ENCODE data around the gene PRKN. TPM values are rescaled to one million over a fixed set of nuclear protein-coding genes. Genes with fewer than 3 reads are reported as not detected.

Gene PRKN
- total RNA-seq, 1 experiment from 2014 or later = not detected

- no peak overlapping the region for H3K4me2 ChIP-seq
- H3K4me3 ChIP-seq = no peak overlapping the region
- no peaks in the 10 kb centered on the region for H3K36me3 ChIP-seq (ENCODE audit: low read depth)
- no peaks in the 10 kb centered on the region for H3K9me2 ChIP-seq (ENCODE audit: insufficient read depth)
- H4K20me1 ChIP-seq (ENCODE audit: insufficient read depth) = no peaks in the 10 kb centered on the region
- no peaks in the 10 kb centered on the region for H3K27me3 ChIP-seq (ENCODE audit: insufficient read depth, low read depth)
- no peak overlapping the region for H2AFZ ChIP-seq
- TF ChIP-seq EZH2 (IDR thresholded peaks at IDR 0.05; ENCODE audit: low read depth) (no peak), CTCF (conservative IDR thresholded peaks at IDR 0.05) (no peak)
- no TSS peak for BruUV-seq (replicated peaks)
- CTCF ChIA-PET = no interaction called here
- intact Hi-C loops (cut with micrococcal nuclease; ENCODE audit: unreplicated experiment) = no loop called here
- H3K79me2 ChIP-seq (ENCODE audit: low read depth) = no peaks in the 10 kb centered on the region
- no peaks in the 10 kb centered on the region for H3K4me1 ChIP-seq (replicated peaks; ENCODE audit: insufficient read depth)
- no peaks in the 10 kb centered on the region for H3F3A ChIP-seq (ENCODE audit: insufficient read depth, low read depth)
- POLR2A ChIA-PET (ENCODE audit: unreplicated experiment) = no interaction called here
- H3K9me3 ChIP-seq (ENCODE audit: insufficient read depth, low read depth) = no peaks in the 10 kb centered on the region
- no peak for DNase-seq
- H3K27ac ChIP-seq = no peak overlapping the region
Measured at GRCh38 chr6:162069995-162070394, 657.6 kb downstream of the PRKN start.

GRCh38 chr6:162068340-162068739, 659.2 kb downstream of the PRKN start:
- Histone ChIP-seq H3K9me2 (ENCODE audit: insufficient read depth) (no peaks in the 10 kb centered on the region), H3K4me1 (replicated peaks; ENCODE audit: insufficient read depth) (no peaks in the 10 kb centered on the region), H3K9me3 (ENCODE audit: insufficient read depth, low read depth) (no peaks in the 10 kb centered on the region), H2AFZ (no peak overlapping the region), H3K79me2 (ENCODE audit: low read depth) (no peaks in the 10 kb centered on the region), H3K27me3 (ENCODE audit: insufficient read depth, low read depth) (no peaks in the 10 kb centered on the region), H3F3A (ENCODE audit: insufficient read depth, low read depth) (no peaks in the 10 kb centered on the region), H3K4me3 (no peak overlapping the region), H3K27ac (no peak overlapping the region), H4K20me1 (ENCODE audit: insufficient read depth) (no peaks in the 10 kb centered on the region), H3K36me3 (ENCODE audit: low read depth) (no peaks in the 10 kb centered on the region), H3K4me2 (no peak overlapping the region)
- no TSS peak for BruUV-seq (replicated peaks)
- intact Hi-C loops (cut with micrococcal nuclease; ENCODE audit: unreplicated experiment) = no loop called here
- ChIA-PET POLR2A (ENCODE audit: unreplicated experiment) (no interaction called here), CTCF (no interaction called here)
- no peak for DNase-seq
- TF ChIP-seq CTCF (conservative IDR thresholded peaks at IDR 0.05) = no peak
- TF ChIP-seq EZH2 (IDR thresholded peaks at IDR 0.05; ENCODE audit: low read depth) = no peak

- Histone ChIP-seq H2AFZ (no peak overlapping the region), H3F3A (ENCODE audit: insufficient read depth, low read depth) (no peaks in the 10 kb centered on the region), H3K4me1 (replicated peaks; ENCODE audit: insufficient read depth) (no peaks in the 10 kb centered on the region), H3K9me2 (ENCODE audit: insufficient read depth) (no peaks in the 10 kb centered on the region), H3K79me2 (ENCODE audit: low read depth) (no peaks in the 10 kb centered on the region), H3K27me3 (ENCODE audit: insufficient read depth, low read depth) (no peaks in the 10 kb centered on the region), H3K36me3 (ENCODE audit: low read depth) (no peaks in the 10 kb centered on the region), H3K4me2 (peak overlapping the region; percentile 13; the same call in 1 of the 2 replicates), H3K4me3 (no peak overlapping the region), H4K20me1 (ENCODE audit: insufficient read depth) (no peaks in the 10 kb centered on the region), H3K27ac (no peak overlapping the region), H3K9me3 (ENCODE audit: insufficient read depth, low read depth) (no peaks in the 10 kb centered on the region)
- no peak for TF ChIP-seq CTCF (conservative IDR thresholded peaks at IDR 0.05)
- BruUV-seq (replicated peaks) = no TSS peak
- CTCF ChIA-PET = no interaction called here
- no peak for DNase-seq
- intact Hi-C loops (cut with micrococcal nuclease; ENCODE audit: unreplicated experiment) = no loop called here
- POLR2A ChIA-PET (ENCODE audit: unreplicated experiment) = no interaction called here
Measured at GRCh38 chr6:162063666-162064065, 663.9 kb downstream of the PRKN start.
